22Rv1 (cell line): ENCODE results near the gene RTN4.

ENCODE experiments used
- CTCF ChIP-seq: fragments of 450-650 bp; IDR thresholded peaks from 2 replicates; pipeline ENCODE4 v1.5.1; 2017; ENCODE audit warnings: mild to moderate bottlenecking
- ZFX ChIP-seq: fragments of 450-650 bp; IDR thresholded peaks from 2 replicates; pipeline ENCODE4 v1.6.1; 2017; ENCODE audit warnings: antibody characterized with exemption, borderline replicate concordance

- TF ChIP-seq CTCF (no peak), ZFX (no peak)
These were observed 32.4 kb downstream of the RTN4 start for GRCh38 chr2:55017880-55018279.
